RWPE1 (cell line): ENCODE data around the gene MED15.

Experiments used
- CTCF ChIA-PET: fragments of 350-600 bp; sonication (Branson Sonifier 250); formaldehyde crosslinking; extraction: SDS; loops from one replicate; lab custom pipeline; 2021; lab: Yijun Ruan, JAX
- POLR2A ChIA-PET: fragments of 400-600 bp; formaldehyde crosslinking; extraction: SDS; loops from one replicate; lab custom pipeline; 2020; ENCODE audit warnings: antibody characterized with exemption; ENCODE audit not compliant: low non-redundant PET; lab: Yijun Ruan, JAX
- DNase-seq: peaks from one replicate; pipeline ENCODE4 v3.0.0; 2012; ENCODE audit warnings: low spot score
- H3K27ac ChIP-seq: fragments of 450-650 bp; 2 replicates; pipeline ENCODE4 v1.5.1; 2017
- TF ChIP-seq, protein P1 (sequence below): fragments of 450-650 bp; conservative IDR thresholded peaks from 2 replicates; pipeline ENCODE4 v1.5.1; 2017; ENCODE audit warnings: low read depth, mild to moderate bottlenecking

MED15 gene

DNA sequence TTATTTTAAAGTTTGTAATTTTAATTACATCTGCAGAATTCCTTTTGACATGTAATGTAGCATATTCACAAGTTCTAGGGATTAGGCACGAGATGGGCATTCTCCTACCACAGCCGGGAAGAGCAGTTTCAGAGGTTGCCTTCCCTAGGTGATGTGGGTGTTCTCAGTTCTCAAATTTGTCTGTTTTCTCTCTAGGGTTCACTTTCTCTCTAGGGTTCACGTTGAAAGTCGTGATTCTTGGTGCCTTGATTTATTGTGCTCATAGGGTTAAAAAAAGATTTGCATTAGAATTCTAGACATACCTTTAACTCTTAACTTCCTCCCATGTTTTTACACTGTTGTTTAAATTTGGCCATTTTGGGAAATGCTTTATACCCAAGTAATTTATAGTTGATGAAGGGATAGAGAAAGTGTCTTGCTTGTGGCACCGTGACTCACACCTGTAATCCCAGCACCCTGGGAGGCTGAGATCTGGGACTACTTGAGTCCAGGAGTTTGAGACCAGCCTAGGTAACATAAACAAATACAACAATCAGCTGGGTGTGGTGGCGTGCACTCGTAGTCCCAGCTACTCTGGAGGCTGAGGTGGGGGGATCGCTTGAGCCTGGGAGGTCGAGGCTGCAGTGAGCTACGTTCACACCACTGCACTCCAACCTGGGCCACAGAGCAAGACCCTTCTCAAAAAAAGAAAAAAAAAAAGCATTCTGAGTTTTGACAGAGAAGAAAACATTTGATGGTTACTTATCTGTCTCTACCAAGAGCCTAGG lies 3.6 kb downstream of the MED15 start:
- ChIA-PET POLR2A (no interaction called here), CTCF (no interaction called here)
- TF ChIP-seq, protein P1, sequence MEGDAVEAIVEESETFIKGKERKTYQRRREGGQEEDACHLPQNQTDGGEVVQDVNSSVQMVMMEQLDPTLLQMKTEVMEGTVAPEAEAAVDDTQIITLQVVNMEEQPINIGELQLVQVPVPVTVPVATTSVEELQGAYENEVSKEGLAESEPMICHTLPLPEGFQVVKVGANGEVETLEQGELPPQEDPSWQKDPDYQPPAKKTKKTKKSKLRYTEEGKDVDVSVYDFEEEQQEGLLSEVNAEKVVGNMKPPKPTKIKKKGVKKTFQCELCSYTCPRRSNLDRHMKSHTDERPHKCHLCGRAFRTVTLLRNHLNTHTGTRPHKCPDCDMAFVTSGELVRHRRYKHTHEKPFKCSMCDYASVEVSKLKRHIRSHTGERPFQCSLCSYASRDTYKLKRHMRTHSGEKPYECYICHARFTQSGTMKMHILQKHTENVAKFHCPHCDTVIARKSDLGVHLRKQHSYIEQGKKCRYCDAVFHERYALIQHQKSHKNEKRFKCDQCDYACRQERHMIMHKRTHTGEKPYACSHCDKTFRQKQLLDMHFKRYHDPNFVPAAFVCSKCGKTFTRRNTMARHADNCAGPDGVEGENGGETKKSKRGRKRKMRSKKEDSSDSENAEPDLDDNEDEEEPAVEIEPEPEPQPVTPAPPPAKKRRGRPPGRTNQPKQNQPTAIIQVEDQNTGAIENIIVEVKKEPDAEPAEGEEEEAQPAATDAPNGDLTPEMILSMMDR: no peak
- H3K27ac ChIP-seq: peak overlapping the region; percentile 63
- no peak for DNase-seq

DNA sequence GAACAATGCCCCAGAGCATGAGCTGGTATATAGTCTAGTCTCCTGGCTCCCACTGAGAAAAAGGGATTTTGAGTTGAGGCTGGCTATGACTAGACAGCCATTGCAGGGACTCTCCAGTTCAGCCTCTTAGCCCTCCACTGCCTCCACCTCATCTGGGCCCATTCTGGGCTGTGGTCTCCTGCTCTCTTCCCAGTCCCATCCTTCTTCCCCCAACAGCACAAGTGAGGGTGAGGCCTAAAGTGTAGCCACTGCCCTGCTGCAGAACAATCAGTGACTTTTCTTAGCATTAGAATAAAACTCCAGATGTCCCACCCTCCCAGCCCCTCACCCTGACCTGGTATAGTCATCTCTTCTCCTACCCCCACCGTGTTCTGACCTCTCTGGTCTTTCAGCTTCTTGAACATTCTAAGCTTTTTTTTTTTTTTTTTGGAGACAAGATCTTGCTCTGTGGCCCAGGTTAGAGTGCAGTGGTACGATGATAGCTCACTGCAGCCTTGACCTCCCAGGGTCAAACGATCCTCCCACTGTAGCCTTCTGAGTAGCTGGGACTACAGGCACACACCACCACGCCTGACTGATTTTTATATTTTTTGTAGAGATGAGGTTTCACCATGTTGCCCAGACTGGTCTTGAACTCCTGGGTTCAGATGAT lies 4.3 kb downstream of the MED15 start:
- no peak for DNase-seq
- TF ChIP-seq, protein P1: no peak
- POLR2A ChIA-PET: no interaction called here
- CTCF ChIA-PET: no interaction called here
- H3K27ac ChIP-seq: peak overlapping the region; percentile 63

DNA sequence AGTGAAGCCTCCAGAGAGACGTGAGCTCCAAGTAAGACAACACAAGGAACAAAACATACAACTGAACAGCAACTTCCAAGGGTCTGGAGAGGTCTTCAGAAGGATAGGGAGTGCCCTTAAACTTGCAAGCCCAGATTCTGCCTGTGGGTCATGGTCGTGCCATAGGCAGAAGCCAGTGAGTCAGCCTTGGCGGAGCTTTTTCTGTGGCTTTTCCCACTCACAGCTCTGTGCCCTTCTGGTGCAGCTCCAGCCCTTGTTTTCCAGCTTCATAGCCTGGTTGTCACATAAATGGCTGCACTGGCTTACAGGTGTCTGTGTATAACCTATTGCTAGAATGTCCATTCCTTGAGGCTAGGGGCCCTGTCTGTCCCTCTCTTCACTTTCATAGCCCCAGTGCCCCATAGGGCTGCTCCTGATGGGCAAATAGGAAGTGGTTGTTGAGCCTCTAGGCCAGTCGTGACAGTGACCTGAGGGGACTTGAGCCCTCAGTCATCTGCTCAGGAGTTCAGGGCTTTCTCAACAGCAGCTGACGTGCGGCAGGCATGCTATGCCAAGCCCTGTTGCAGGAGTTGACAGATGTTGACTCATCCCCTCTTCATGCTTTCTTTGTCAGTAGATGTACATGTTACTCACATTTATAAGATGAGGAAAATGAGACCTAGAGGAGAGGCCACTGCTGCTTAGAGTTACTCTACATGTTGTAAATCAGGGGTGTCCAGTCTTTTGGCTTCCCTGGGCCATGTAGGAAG lies 7.4 kb downstream of the MED15 start:
- CTCF ChIA-PET: no interaction called here
- POLR2A ChIA-PET: no interaction called here
- H3K27ac ChIP-seq: peak overlapping the region; percentile 88
- TF ChIP-seq, protein P1: no peak
- peak; percentile 69 for DNase-seq

DNA sequence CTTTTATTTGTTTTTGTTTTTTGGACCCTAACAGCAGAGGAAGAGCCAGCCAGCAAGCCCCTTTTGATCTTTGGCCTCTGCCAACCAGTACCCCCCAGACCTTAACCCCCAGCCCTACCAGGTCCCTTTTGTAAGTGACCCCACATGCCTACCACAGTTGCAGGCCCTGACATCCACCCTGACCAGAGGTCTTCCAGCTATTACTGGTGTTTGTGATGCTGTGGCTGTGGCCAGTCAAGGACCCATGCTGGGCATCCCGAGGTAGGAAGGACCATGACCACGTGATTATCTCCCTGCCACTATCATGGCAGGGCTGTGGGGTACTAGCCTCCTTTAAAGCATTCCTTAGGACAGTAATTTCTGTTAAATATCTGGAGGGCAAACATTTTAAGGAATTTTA lies 9.0 kb downstream of the MED15 start:
- no peak for DNase-seq
- TF ChIP-seq, protein P1: no peak
- CTCF ChIA-PET: no interaction called here
- peak overlapping the region; percentile 88 for H3K27ac ChIP-seq
- POLR2A ChIA-PET: no interaction called here

DNA sequence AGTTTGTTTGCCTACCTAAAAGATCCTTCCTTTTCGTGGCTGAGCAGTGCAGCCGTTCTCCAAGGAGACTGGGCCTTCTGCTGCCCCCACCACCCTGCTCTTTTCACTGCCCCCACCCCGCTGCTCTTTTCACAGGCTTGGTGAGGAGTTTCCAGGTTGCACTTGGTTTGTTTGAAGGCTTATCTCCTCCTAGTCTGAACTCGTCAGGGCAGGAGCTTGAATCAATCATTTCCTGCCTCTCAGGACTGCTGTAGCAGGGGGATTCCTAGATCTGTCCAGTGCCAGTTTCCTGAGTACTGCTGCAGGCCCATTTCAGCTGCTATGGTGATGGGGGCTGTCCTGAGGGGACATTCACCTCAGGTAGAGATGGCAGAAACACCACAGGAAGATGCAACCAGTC lies 10.0 kb downstream of the MED15 start:
- ChIA-PET CTCF (no interaction called here), POLR2A (no interaction called here)

More for the DNA sequence above, 10.0 kb downstream of the MED15 start:
- TF ChIP-seq, protein P1: no peak
- no peak for DNase-seq
- H3K27ac ChIP-seq: peak overlapping the region; percentile 88
